ENCODE data around the gene BLNK. TPM values are rescaled to one million over a fixed set of nuclear protein-coding genes. Genes with fewer than 3 reads are reported as not detected.

Gene BLNK
- total and polyA plus RNA-seq, 4 donors = 4.1 to 18.7 (median 6.4) TPM

- no peak for TF ChIP-seq CTCF (IDR thresholded peaks at IDR 0.05; ENCODE audit: control extremely low read depth, extremely low read depth)
- no peak for ATAC-seq (ENCODE audit: insufficient read depth, low FRiP score)
- whole genome bisulfite sequencing, 2 donors = 90 to 97% methylated on average over 1 of the region's 1 CpG
- Histone ChIP-seq H3K27me3 (ENCODE audit: control insufficient read depth in 3 of 3, insufficient read depth in 3 of 3, low read length in 2 of 3) (no peaks in the 10 kb centered on the region), H3K4me3 (no peak overlapping the region), H3K27ac (ENCODE audit: low read depth in 1 of 2, low read length in 1 of 2) (no peak overlapping the region), H3K9me3 (ENCODE audit: control insufficient read depth in 4 of 4, insufficient read depth in 3 of 4, low read length in 3 of 4) (peaks cover 1 to 9% (median 4%) of the 10 kb centered on the region in 4 donors), H3K36me3 (ENCODE audit: control insufficient read depth in 4 of 4, insufficient read depth in 4 of 4, low read length in 4 of 4) (no peaks in the 10 kb centered on the region), H3K9ac (ENCODE audit: insufficient read depth in 1 of 2, low read length in 2 of 2) (no peak overlapping the region), H3K4me1 (ENCODE audit: control insufficient read depth in 5 of 5, insufficient read depth in 5 of 5, low read length in 5 of 5) (no peaks in the 10 kb centered on the region)
- DNase-seq = no peak
Measured at GRCh38 chr10:96176985-96177384, 94.4 kb downstream of the BLNK start.

- WGBS, 2 donors = 97 to 100% methylated on average over 1 of the region's 1 CpG
- H3K27me3 ChIP-seq (ENCODE audit: control insufficient read depth in 3 of 3, insufficient read depth in 3 of 3, low read length in 2 of 3) = no peaks in the 10 kb centered on the region
- no peak for TF ChIP-seq CTCF (IDR thresholded peaks at IDR 0.05; ENCODE audit: control extremely low read depth, extremely low read depth)
- ATAC-seq (ENCODE audit: insufficient read depth, low FRiP score) (no peak), DNase-seq (no peak)
- no peaks in the 10 kb centered on the region for H3K36me3 ChIP-seq (ENCODE audit: control insufficient read depth in 4 of 4, insufficient read depth in 4 of 4, low read length in 4 of 4)
- H3K4me1 ChIP-seq (ENCODE audit: control insufficient read depth in 5 of 5, insufficient read depth in 5 of 5, low read length in 5 of 5) = no peaks in the 10 kb centered on the region
- H3K27ac ChIP-seq (ENCODE audit: low read depth in 1 of 2, low read length in 1 of 2) = no peak overlapping the region
- no peak overlapping the region for H3K9ac ChIP-seq (ENCODE audit: insufficient read depth in 1 of 2, low read length in 2 of 2)
- peaks cover 1 to 26% (median 7%) of the 10 kb centered on the region in 4 donors for H3K9me3 ChIP-seq (ENCODE audit: control insufficient read depth in 4 of 4, insufficient read depth in 3 of 4, low read length in 3 of 4)
- no peak overlapping the region for H3K4me3 ChIP-seq
Measured at GRCh38 chr10:96172666-96173065, 98.7 kb downstream of the BLNK start.

GRCh38 chr10:96170230-96170629, 101.1 kb downstream of the BLNK start:
- Histone ChIP-seq H3K4me3 (no peak overlapping the region), H3K9ac (ENCODE audit: insufficient read depth in 1 of 2, low read length in 2 of 2) (no peak overlapping the region), H3K27ac (ENCODE audit: low read depth in 1 of 2, low read length in 1 of 2) (no peak overlapping the region), H3K4me1 (ENCODE audit: control insufficient read depth in 5 of 5, insufficient read depth in 5 of 5, low read length in 5 of 5) (no peaks in the 10 kb centered on the region), H3K27me3 (ENCODE audit: control insufficient read depth in 3 of 3, insufficient read depth in 3 of 3, low read length in 2 of 3) (no peaks in the 10 kb centered on the region), H3K36me3 (ENCODE audit: control insufficient read depth in 4 of 4, insufficient read depth in 4 of 4, low read length in 4 of 4) (peaks cover 0 to 3% (median 0%) of the 10 kb centered on the region in 4 donors), H3K9me3 (ENCODE audit: control insufficient read depth in 4 of 4, insufficient read depth in 3 of 4, low read length in 3 of 4) (peaks cover 1 to 21% (median 8%) of the 10 kb centered on the region in 4 donors)
- DNase-seq = no peak
- ATAC-seq (ENCODE audit: insufficient read depth, low FRiP score) = no peak
- TF ChIP-seq CTCF (IDR thresholded peaks at IDR 0.05; ENCODE audit: control extremely low read depth, extremely low read depth) = no peak

- H3K9me3 ChIP-seq (ENCODE audit: control insufficient read depth in 4 of 4, insufficient read depth in 3 of 4, low read length in 3 of 4) = peaks cover 0 to 19% (median 8%) of the 10 kb centered on the region in 4 donors
- H3K4me1 ChIP-seq (ENCODE audit: control insufficient read depth in 5 of 5, insufficient read depth in 5 of 5, low read length in 5 of 5) = no peaks in the 10 kb centered on the region
- no peak for TF ChIP-seq CTCF (IDR thresholded peaks at IDR 0.05; ENCODE audit: control extremely low read depth, extremely low read depth)
- no peak overlapping the region for H3K9ac ChIP-seq (ENCODE audit: insufficient read depth in 1 of 2, low read length in 2 of 2)
- H3K36me3 ChIP-seq (ENCODE audit: control insufficient read depth in 4 of 4, insufficient read depth in 4 of 4, low read length in 4 of 4) = peaks cover 0 to 3% (median 0%) of the 10 kb centered on the region in 4 donors
- 84 to 100% methylated on average over 1 of the region's 1 CpG for WGBS, 2 donors
- no peaks in the 10 kb centered on the region for H3K27me3 ChIP-seq (ENCODE audit: control insufficient read depth in 3 of 3, insufficient read depth in 3 of 3, low read length in 2 of 3)
- H3K4me3 ChIP-seq = no peak overlapping the region
- DNase-seq (no peak), ATAC-seq (ENCODE audit: insufficient read depth, low FRiP score) (no peak)
- no peak overlapping the region for H3K27ac ChIP-seq (ENCODE audit: low read depth in 1 of 2, low read length in 1 of 2)
Measured at GRCh38 chr10:96168546-96168945, 102.8 kb downstream of the BLNK start.

Measured in lung (tissue), 12 donors.